GM21619 (cell line): ENCODE measurements around the gene CRTC1.

Experiments
- ATAC-seq: cut with Tn5 transposase; IDR thresholded peaks from one replicate; pipeline ENCODE4 v1.9.1; 2021; ENCODE audit not compliant: unreplicated experiment

Gene CRTC1

GRCh38 chr19:18699403-18700054 lies 16.0 kb downstream of the CRTC1 start:
- ATAC-seq: no peak

- peak; percentile 53 for ATAC-seq
These were observed 17.2 kb downstream of the CRTC1 start for GRCh38 chr19:18700501-18701249.

GRCh38 chr19:18701250-18701608 lies 17.7 kb downstream of the CRTC1 start:
- ATAC-seq: peak; percentile 20

GRCh38 chr19:18704054-18704453 lies 20.6 kb downstream of the CRTC1 start:
- no peak for ATAC-seq

GRCh38 chr19:18704971-18705370 lies 21.5 kb downstream of the CRTC1 start:
- ATAC-seq: no peak

GRCh38 chr19:18708452-18709231 lies 25.2 kb downstream of the CRTC1 start:
- ATAC-seq: no peak

- no peak for ATAC-seq
These were observed 26.1 kb downstream of the CRTC1 start for GRCh38 chr19:18709546-18709945.

GRCh38 chr19:18710186-18710585 lies 26.7 kb downstream of the CRTC1 start:
- no peak for ATAC-seq

- no peak for ATAC-seq
These were observed 27.7 kb downstream of the CRTC1 start for GRCh38 chr19:18710996-18711751.

GRCh38 chr19:18711893-18712292 lies 28.4 kb downstream of the CRTC1 start:
- no peak for ATAC-seq

GRCh38 chr19:18712981-18713380 lies 29.5 kb downstream of the CRTC1 start:
- ATAC-seq: no peak

GRCh38 chr19:18713550-18714117 lies 30.2 kb downstream of the CRTC1 start:
- no peak for ATAC-seq

GRCh38 chr19:18715416-18715815 lies 31.9 kb downstream of the CRTC1 start:
- no peak for ATAC-seq

GRCh38 chr19:18716857-18717256 lies 33.4 kb downstream of the CRTC1 start:
- no peak for ATAC-seq

GRCh38 chr19:18717601-18718000 lies 34.1 kb downstream of the CRTC1 start:
- no peak for ATAC-seq

GRCh38 chr19:18718015-18718526 lies 34.6 kb downstream of the CRTC1 start:
- ATAC-seq: no peak

- ATAC-seq: no peak
These were observed 35.5 kb downstream of the CRTC1 start for GRCh38 chr19:18718846-18719458.

- no peak for ATAC-seq
These were observed 36.1 kb downstream of the CRTC1 start for GRCh38 chr19:18719541-18719940.

- no peak for ATAC-seq
These were observed 40.4 kb downstream of the CRTC1 start for GRCh38 chr19:18723871-18724377.
